ENCODE results near the gene TAF5L. TPM values are rescaled to one million over a fixed set of nuclear protein-coding genes. Genes with fewer than 3 reads are reported as not detected.

TAF5L gene
- total RNA-seq, 1 donor from 2014 or later = 21.7 TPM

GRCh38 chr1:229552732-229553131 is 73.2 kb downstream of the TAF5L start:
- no peaks in the 10 kb centered on the region for H3K27me3 ChIP-seq (ENCODE audit: low read depth)
- H3K27ac ChIP-seq = no peak overlapping the region
- DNase-seq (no peak), ATAC-seq (no peak)
- no peak for TF ChIP-seq CTCF (IDR thresholded peaks at IDR 0.05)
- H3K4me1 ChIP-seq = peaks cover 23% of the 10 kb centered on the region
- H3K4me3 ChIP-seq = no peak overlapping the region
- H3K36me3 ChIP-seq = peaks cover 12% of the 10 kb centered on the region
- intact Hi-C loops (cut with DNase I) = no loop called here
- no peaks in the 10 kb centered on the region for H3K9me3 ChIP-seq

GRCh38 chr1:229550812-229551567 is 74.9 kb downstream of the TAF5L start:
- no peak overlapping the region for H3K4me3 ChIP-seq
- TF ChIP-seq CTCF (IDR thresholded peaks at IDR 0.05) = no peak
- H3K27ac ChIP-seq = no peak overlapping the region
- ATAC-seq (no peak), DNase-seq (no peak)
- H3K36me3 ChIP-seq = peaks cover 27% of the 10 kb centered on the region
- H3K4me1 ChIP-seq = peaks cover 6% of the 10 kb centered on the region
- intact Hi-C loops (cut with DNase I) = no loop called here
- H3K9me3 ChIP-seq = no peaks in the 10 kb centered on the region
- H3K27me3 ChIP-seq (ENCODE audit: low read depth) = no peaks in the 10 kb centered on the region

- TF ChIP-seq CTCF (IDR thresholded peaks at IDR 0.05) = no peak
- intact Hi-C loops (cut with DNase I) = no loop called here
- Histone ChIP-seq H3K4me1 (no peaks in the 10 kb centered on the region), H3K27me3 (ENCODE audit: low read depth) (no peaks in the 10 kb centered on the region), H3K36me3 (peaks cover 55% of the 10 kb centered on the region), H3K27ac (no peak overlapping the region), H3K9me3 (no peaks in the 10 kb centered on the region), H3K4me3 (no peak overlapping the region)
- no peak for ATAC-seq
- DNase-seq = no peak
These were observed 78.4 kb downstream of the TAF5L start for GRCh38 chr1:229547542-229547941.

GRCh38 chr1:229544587-229544986 is 81.3 kb downstream of the TAF5L start:
- TF ChIP-seq CTCF (IDR thresholded peaks at IDR 0.05) = no peak

More at GRCh38 chr1:229544587-229544986, 81.3 kb downstream of the TAF5L start:
- no peaks in the 10 kb centered on the region for H3K9me3 ChIP-seq
- no peaks in the 10 kb centered on the region for H3K4me1 ChIP-seq
- DNase-seq (no peak), ATAC-seq (no peak)
- peaks cover 84% of the 10 kb centered on the region for H3K36me3 ChIP-seq
- H3K27ac ChIP-seq = no peak overlapping the region
- H3K27me3 ChIP-seq (ENCODE audit: low read depth) = no peaks in the 10 kb centered on the region
- no peak overlapping the region for H3K4me3 ChIP-seq
- intact Hi-C loops (cut with DNase I) = no loop called here

Other genes starting within 250 kb of the TAF5L start
- 0.32 TPM for gene ACTA1, start 192.0 kb downstream of the TAF5L start, total RNA-seq
- 32.6 TPM for gene NUP133, start 117.8 kb downstream of the TAF5L start, total RNA-seq
- gene ABCB10, start 67.4 kb downstream of the TAF5L start, total RNA-seq = 17.8 TPM
- gene URB2, start 125 bp upstream of the TAF5L start, total RNA-seq = 5.8 TPM